ENCODE results near the gene FOXN4.

FOXN4 gene

DNA sequence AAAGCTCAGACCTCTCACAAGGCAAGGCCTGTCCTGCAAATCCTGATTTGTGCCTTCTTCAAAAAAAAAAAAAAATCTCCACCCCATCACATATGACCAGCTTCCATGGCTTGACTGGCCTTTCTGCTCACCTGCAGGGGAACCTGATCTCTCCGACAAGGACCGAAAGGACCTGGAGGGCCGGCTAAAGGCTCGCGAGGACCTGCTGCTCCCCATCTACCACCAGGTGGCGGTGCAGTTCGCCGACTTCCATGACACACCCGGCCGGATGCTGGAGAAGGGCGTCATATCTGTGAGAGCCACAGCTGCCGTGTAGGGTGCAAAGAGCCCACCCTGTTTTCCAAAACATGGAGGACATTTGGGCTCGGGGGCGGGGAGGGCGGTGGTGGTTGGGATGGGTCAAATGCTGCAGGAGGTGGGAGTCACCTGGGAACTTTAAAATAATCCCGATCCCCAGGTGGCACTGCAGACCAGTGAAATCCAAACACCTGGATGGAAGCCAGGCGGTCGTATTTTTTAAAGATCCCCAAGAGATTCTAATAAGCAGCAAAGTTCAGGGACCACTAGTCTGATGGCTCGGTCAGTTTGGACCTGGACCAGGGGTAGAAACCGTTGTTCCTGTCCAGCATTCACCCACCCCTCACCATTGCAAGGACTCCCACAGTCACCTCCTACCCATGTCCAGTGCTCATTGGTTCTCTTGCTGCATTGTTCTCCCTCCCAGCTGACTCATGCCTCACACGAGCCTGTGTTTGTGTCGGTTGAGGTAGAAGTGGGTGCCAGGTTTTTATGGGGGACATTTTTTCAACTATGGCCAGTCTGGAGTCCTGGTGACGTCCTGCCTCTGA lies 44.8 kb downstream of the FOXN4 start:
- Histone ChIP-seq H3K27ac (ENCODE audit: poor library complexity, severe bottlenecking) (no peak overlapping the region), H3K27me3 (ENCODE audit: insufficient read depth, poor library complexity, severe bottlenecking) (no peaks in the 10 kb centered on the region), H3K4me1 (ENCODE audit: insufficient read depth, poor library complexity, severe bottlenecking) (no peaks in the 10 kb centered on the region), H3K9me3 (ENCODE audit: severe bottlenecking) (no peaks in the 10 kb centered on the region), H3K36me3 (ENCODE audit: low read depth) (no peaks in the 10 kb centered on the region), H3K4me3 (ENCODE audit: severe bottlenecking) (no peak overlapping the region)
- TF ChIP-seq CTCF (IDR thresholded peaks at IDR 0.05; ENCODE audit: poor library complexity, severe bottlenecking), result peak; percentile 79
- ATAC-seq (ENCODE audit: low read depth), result peak; percentile 79
- peak; percentile 74 for DNase-seq (ENCODE audit: low spot score)

- no peak for ATAC-seq (ENCODE audit: low read depth)
- Histone ChIP-seq H3K9me3 (ENCODE audit: severe bottlenecking) (no peaks in the 10 kb centered on the region), H3K27me3 (ENCODE audit: insufficient read depth, poor library complexity, severe bottlenecking) (no peaks in the 10 kb centered on the region)
Observed at GRCh38 chr12:109263439-109263838, 45.6 kb downstream of the FOXN4 start.

GRCh38 chr12:109261939-109262338 lies 47.1 kb downstream of the FOXN4 start:
- TF ChIP-seq CTCF (IDR thresholded peaks at IDR 0.05; ENCODE audit: poor library complexity, severe bottlenecking), result no peak
- no peaks in the 10 kb centered on the region for H3K27me3 ChIP-seq (ENCODE audit: insufficient read depth, poor library complexity, severe bottlenecking)
- no peaks in the 10 kb centered on the region for H3K36me3 ChIP-seq (ENCODE audit: low read depth)
- H3K4me3 ChIP-seq (ENCODE audit: severe bottlenecking), result no peak overlapping the region
- H3K27ac ChIP-seq (ENCODE audit: poor library complexity, severe bottlenecking), result no peak overlapping the region
- ATAC-seq (ENCODE audit: low read depth), result no peak
- no peaks in the 10 kb centered on the region for H3K9me3 ChIP-seq (ENCODE audit: severe bottlenecking)
- DNase-seq (ENCODE audit: low spot score), result no peak
- H3K4me1 ChIP-seq (ENCODE audit: insufficient read depth, poor library complexity, severe bottlenecking), result no peaks in the 10 kb centered on the region

More at GRCh38 chr12:109263439-109263838, 45.6 kb downstream of the FOXN4 start:
- no peaks in the 10 kb centered on the region for H3K4me1 ChIP-seq (ENCODE audit: insufficient read depth, poor library complexity, severe bottlenecking)
- TF ChIP-seq CTCF (IDR thresholded peaks at IDR 0.05; ENCODE audit: poor library complexity, severe bottlenecking), result no peak
- H3K36me3 ChIP-seq (ENCODE audit: low read depth), result no peaks in the 10 kb centered on the region
- no peak for DNase-seq (ENCODE audit: low spot score)
- no peak overlapping the region for H3K27ac ChIP-seq (ENCODE audit: poor library complexity, severe bottlenecking)
- no peak overlapping the region for H3K4me3 ChIP-seq (ENCODE audit: severe bottlenecking)

DNA sequence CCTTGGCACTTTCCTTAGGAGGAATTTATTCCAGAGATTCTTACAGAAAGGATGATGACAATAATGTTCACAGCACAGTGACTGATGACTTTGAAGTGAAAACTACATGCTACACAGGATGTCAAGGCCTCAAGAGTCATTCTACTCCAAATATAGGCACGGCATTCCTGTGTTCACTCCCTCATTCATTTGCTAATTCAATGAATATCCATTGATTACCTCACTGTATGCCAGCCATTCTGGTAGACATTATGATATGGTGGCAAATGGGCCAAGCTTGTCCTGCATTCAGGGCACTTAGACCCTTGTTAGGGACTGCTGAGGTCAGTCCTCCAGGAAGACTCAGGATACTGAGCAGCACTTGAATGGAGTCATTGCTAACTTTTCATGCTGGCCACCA lies 48.0 kb downstream of the FOXN4 start:
- no peak for DNase-seq (ENCODE audit: low spot score)
- Histone ChIP-seq H3K4me3 (ENCODE audit: severe bottlenecking) (no peak overlapping the region), H3K9me3 (ENCODE audit: severe bottlenecking) (no peaks in the 10 kb centered on the region), H3K27me3 (ENCODE audit: insufficient read depth, poor library complexity, severe bottlenecking) (no peaks in the 10 kb centered on the region), H3K27ac (ENCODE audit: poor library complexity, severe bottlenecking) (no peak overlapping the region), H3K4me1 (ENCODE audit: insufficient read depth, poor library complexity, severe bottlenecking) (no peaks in the 10 kb centered on the region), H3K36me3 (ENCODE audit: low read depth) (no peaks in the 10 kb centered on the region)
- TF ChIP-seq CTCF (IDR thresholded peaks at IDR 0.05; ENCODE audit: poor library complexity, severe bottlenecking), result no peak
- no peak for ATAC-seq (ENCODE audit: low read depth)

DNA sequence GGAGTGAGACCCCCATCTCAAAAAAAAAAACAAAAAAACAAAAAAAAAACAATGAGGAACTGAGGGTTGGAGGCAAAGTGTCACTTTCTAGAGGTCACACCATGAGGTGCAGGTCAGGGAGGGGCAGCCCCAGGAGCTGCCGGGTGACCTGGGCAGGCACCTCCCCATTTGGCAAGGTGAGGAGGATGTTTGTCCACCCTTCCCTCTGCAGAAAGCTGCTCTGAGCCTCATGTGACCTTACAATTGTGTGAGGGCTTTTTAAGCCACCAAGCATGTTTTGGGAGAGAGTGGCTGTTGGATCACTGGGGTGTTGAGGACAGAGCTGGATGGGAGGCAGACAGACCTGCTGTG lies 49.6 kb downstream of the FOXN4 start:
- Histone ChIP-seq H3K9me3 (ENCODE audit: severe bottlenecking) (no peaks in the 10 kb centered on the region), H3K4me3 (ENCODE audit: severe bottlenecking) (no peak overlapping the region), H3K27ac (ENCODE audit: poor library complexity, severe bottlenecking) (no peak overlapping the region), H3K27me3 (ENCODE audit: insufficient read depth, poor library complexity, severe bottlenecking) (no peaks in the 10 kb centered on the region), H3K36me3 (ENCODE audit: low read depth) (no peaks in the 10 kb centered on the region), H3K4me1 (ENCODE audit: insufficient read depth, poor library complexity, severe bottlenecking) (no peaks in the 10 kb centered on the region)
- TF ChIP-seq CTCF (IDR thresholded peaks at IDR 0.05; ENCODE audit: poor library complexity, severe bottlenecking), result no peak
- no peak for DNase-seq (ENCODE audit: low spot score)
- no peak for ATAC-seq (ENCODE audit: low read depth)

Measured in RWPE2 (cell line).